Tibial artery (tissue), 4 donors: Measurements from ENCODE around the gene TTN.

Experiments
- DNase-seq, 2 donors: peaks; one replicate each; pipeline ENCODE4 v3.0.0-alpha.2; 2019
- H3K27ac ChIP-seq, 2 donors: fragments of 200-600 bp; sonication (generic) in 1 of 2; 1 replicate in 1 of 2; 2 replicates in 1 of 2; pipeline ENCODE4 v1.5.1; 2018 to 2019; ENCODE audit warnings: mild to moderate bottlenecking in 1 of 2
- H3K27me3 ChIP-seq, 2 donors: fragments of 200-600 bp; sonication (generic) in 1 of 2; one replicate each; pipeline versions ENCODE4 v1.5.1 to v1.6.0; 2016 to 2019
- H3K36me3 ChIP-seq, 3 donors: fragments of 200-600 bp; sonication (generic) in 2 of 3; one replicate each; pipeline ENCODE4 v1.5.1; 2016 to 2019; ENCODE audit warnings: mild to moderate bottlenecking in 2 of 3
- H3K4me1 ChIP-seq, 4 donors: fragments of 200-600 bp; sonication (generic) in 2 of 4; 1 replicate in 3 of 4; 2 replicates in 1 of 4; pipeline ENCODE4 v1.5.1; 2016 to 2019
- H3K4me3 ChIP-seq, 2 donors: fragments of 200-600 bp; sonication (generic) in 1 of 2; 1 replicate in 1 of 2; 2 replicates in 1 of 2; pipeline ENCODE4 v1.5.1; 2018 to 2019; ENCODE audit warnings: mild to moderate bottlenecking in 2 of 2
- H3K9me3 ChIP-seq, 3 donors: fragments of 200-600 bp; sonication (generic) in 1 of 3; one replicate each; pipeline ENCODE4 v1.5.1; 2016 to 2019
- intact Hi-C: fragments of 100-400 bp; cut with DNase I; formaldehyde crosslinking; loops from one replicate; pipeline ENCODE4 v1.15.0; 2023; ENCODE audit warnings: low total_unique reads
- TF ChIP-seq, protein P1 (sequence below), 2 experiments: fragments of 200-600 bp in 1 of 2; fragments of 450-650 bp in 1 of 2; IDR thresholded peaks; one replicate each; pipeline ENCODE4 v1.5.1; 2017 to 2019; ENCODE audit warnings: antibody characterized with exemption in 2 of 2, mild to moderate bottlenecking in 1 of 2, moderate library complexity in 1 of 2

The TTN gene

GRCh38 chr2:178767094-178768060 lies 39.8 kb downstream of the TTN start:
- no peaks in the 10 kb centered on the region for H3K4me1 ChIP-seq
- no peak overlapping the region for H3K4me3 ChIP-seq
- no peaks in the 10 kb centered on the region for H3K27me3 ChIP-seq
- no peak for DNase-seq
- H3K9me3 ChIP-seq = no peaks in the 10 kb centered on the region
- intact Hi-C loops = no loop called here
- no peaks in the 10 kb centered on the region for H3K36me3 ChIP-seq
- H3K27ac ChIP-seq = no peak overlapping the region
- TF ChIP-seq, protein P1, sequence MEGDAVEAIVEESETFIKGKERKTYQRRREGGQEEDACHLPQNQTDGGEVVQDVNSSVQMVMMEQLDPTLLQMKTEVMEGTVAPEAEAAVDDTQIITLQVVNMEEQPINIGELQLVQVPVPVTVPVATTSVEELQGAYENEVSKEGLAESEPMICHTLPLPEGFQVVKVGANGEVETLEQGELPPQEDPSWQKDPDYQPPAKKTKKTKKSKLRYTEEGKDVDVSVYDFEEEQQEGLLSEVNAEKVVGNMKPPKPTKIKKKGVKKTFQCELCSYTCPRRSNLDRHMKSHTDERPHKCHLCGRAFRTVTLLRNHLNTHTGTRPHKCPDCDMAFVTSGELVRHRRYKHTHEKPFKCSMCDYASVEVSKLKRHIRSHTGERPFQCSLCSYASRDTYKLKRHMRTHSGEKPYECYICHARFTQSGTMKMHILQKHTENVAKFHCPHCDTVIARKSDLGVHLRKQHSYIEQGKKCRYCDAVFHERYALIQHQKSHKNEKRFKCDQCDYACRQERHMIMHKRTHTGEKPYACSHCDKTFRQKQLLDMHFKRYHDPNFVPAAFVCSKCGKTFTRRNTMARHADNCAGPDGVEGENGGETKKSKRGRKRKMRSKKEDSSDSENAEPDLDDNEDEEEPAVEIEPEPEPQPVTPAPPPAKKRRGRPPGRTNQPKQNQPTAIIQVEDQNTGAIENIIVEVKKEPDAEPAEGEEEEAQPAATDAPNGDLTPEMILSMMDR (IDR thresholded peaks at IDR 0.05) = no peak

GRCh38 chr2:178764097-178764496 lies 43.1 kb downstream of the TTN start:
- no peaks in the 10 kb centered on the region for H3K36me3 ChIP-seq
- TF ChIP-seq, protein P1 (IDR thresholded peaks at IDR 0.05) = no peak

GRCh38 chr2:178761759-178762371 lies 45.4 kb downstream of the TTN start:
- Histone ChIP-seq H3K4me1 (no peaks in the 10 kb centered on the region), H3K4me3 (no peak overlapping the region), H3K27me3 (no peaks in the 10 kb centered on the region), H3K36me3 (no peaks in the 10 kb centered on the region), H3K9me3 (no peaks in the 10 kb centered on the region), H3K27ac (no peak overlapping the region)
- TF ChIP-seq, protein P1 (IDR thresholded peaks at IDR 0.05) = peak; percentile 53 to 55
- intact Hi-C loops = no loop called here
- no peak for DNase-seq

More at GRCh38 chr2:178764097-178764496, 43.1 kb downstream of the TTN start:
- DNase-seq = no peak
- Histone ChIP-seq H3K27ac (no peak overlapping the region), H3K9me3 (no peaks in the 10 kb centered on the region), H3K27me3 (no peaks in the 10 kb centered on the region), H3K4me3 (no peak overlapping the region), H3K4me1 (no peaks in the 10 kb centered on the region)
- intact Hi-C loops = no loop called here

DNA sequence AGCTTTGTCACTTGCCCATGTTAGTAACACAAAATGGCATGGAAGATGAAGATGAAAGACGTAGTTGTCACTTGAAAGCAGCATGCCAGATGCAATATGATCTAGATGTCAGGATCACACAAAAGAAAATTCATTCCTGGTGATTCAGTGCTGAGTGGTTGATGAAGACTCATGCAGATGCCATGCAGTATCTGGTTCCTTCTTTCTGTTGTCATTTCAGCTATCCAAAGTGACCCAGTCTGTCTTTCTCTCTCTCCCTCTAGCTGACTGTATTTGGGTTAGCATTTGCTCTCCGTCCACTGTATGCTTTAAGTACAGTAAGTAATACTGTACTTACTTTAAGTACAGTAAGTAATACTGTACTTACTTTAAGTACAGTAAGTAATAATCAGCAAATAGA lies 50.4 kb downstream of the TTN start:
- no peaks in the 10 kb centered on the region for H3K27me3 ChIP-seq
- H3K36me3 ChIP-seq = no peaks in the 10 kb centered on the region
- intact Hi-C loops = no loop called here
- DNase-seq = no peak
- H3K27ac ChIP-seq = no peak overlapping the region
- no peaks in the 10 kb centered on the region for H3K9me3 ChIP-seq
- H3K4me3 ChIP-seq = no peak overlapping the region
- no peaks in the 10 kb centered on the region for H3K4me1 ChIP-seq
- TF ChIP-seq, protein P1 (IDR thresholded peaks at IDR 0.05) = no peak

- TF ChIP-seq, protein P1 (IDR thresholded peaks at IDR 0.05) = no peak
- Histone ChIP-seq H3K27ac (no peak overlapping the region), H3K9me3 (no peaks in the 10 kb centered on the region), H3K27me3 (no peaks in the 10 kb centered on the region), H3K4me1 (no peaks in the 10 kb centered on the region), H3K36me3 (no peaks in the 10 kb centered on the region), H3K4me3 (no peak overlapping the region)
- no peak for DNase-seq
- intact Hi-C loops = no loop called here
Observed at GRCh38 chr2:178756343-178756742, 50.9 kb downstream of the TTN start.
